Mesenchymal stem cell (in vitro differentiated cells and primary cell): ENCODE data around the gene TIE1.

Source experiments
- DNase-seq: peaks from one replicate; pipeline ENCODE4 v3.0.0-alpha.2; 2013
- H2AFZ ChIP-seq: one replicate; pipeline ENCODE4 v1.6.1; 2013; ENCODE audit warnings: low read depth, mild to moderate bottlenecking, control low read depth, inconsistent platforms, low read length, moderate library complexity
- H2AK5ac ChIP-seq: 2 replicates; pipeline ENCODE4 v1.6.1; 2013; ENCODE audit warnings: low read length, moderate library complexity, mild to moderate bottlenecking, inconsistent platforms; ENCODE audit not compliant: severe bottlenecking
- H2BK120ac ChIP-seq: one replicate; pipeline ENCODE4 v1.6.1; 2013; ENCODE audit warnings: low read depth, mild to moderate bottlenecking, inconsistent platforms, low read length, moderate library complexity
- H2BK12ac ChIP-seq, 2 experiments: one replicate each; pipeline ENCODE4 v1.6.1; 2013; ENCODE audit warnings: inconsistent platforms in 2 of 2, low read length in 2 of 2, mild to moderate bottlenecking in 2 of 2, moderate library complexity in 2 of 2, control low read depth in 1 of 2
- H2BK15ac ChIP-seq: one replicate; pipeline ENCODE4 v1.6.1; 2013; ENCODE audit warnings: mild to moderate bottlenecking, low read depth, inconsistent platforms; ENCODE audit not compliant: poor library complexity, severe bottlenecking
- H2BK5ac ChIP-seq: 2 replicates; pipeline ENCODE4 v1.6.1; 2013; ENCODE audit warnings: low read depth, mild to moderate bottlenecking, low read length, control low read depth, inconsistent platforms; ENCODE audit not compliant: poor library complexity, severe bottlenecking
- H3K14ac ChIP-seq, 2 experiments: one replicate each; pipeline ENCODE4 v1.6.1; 2013; ENCODE audit warnings: inconsistent platforms in 2 of 2, low read length in 2 of 2, control low read depth in 1 of 2, mild to moderate bottlenecking in 1 of 2, moderate library complexity in 1 of 2
- H3K18ac ChIP-seq, 2 experiments: one replicate each; pipeline ENCODE4 v1.6.1; 2013; ENCODE audit warnings: inconsistent platforms in 2 of 2, low read length in 2 of 2, control low read depth in 1 of 2, low read depth in 1 of 2, mild to moderate bottlenecking in 1 of 2
- H3K23ac ChIP-seq, 2 experiments: one replicate each; pipeline ENCODE4 v1.6.1; 2013; ENCODE audit warnings: inconsistent platforms in 2 of 2, low read length in 2 of 2, mild to moderate bottlenecking in 2 of 2, moderate library complexity in 2 of 2, control low read depth in 1 of 2
- H3K27ac ChIP-seq: 2 replicates; pipeline ENCODE4 v1.5.1; 2013; ENCODE audit warnings: mild to moderate bottlenecking, moderate library complexity, low read length, control low read depth, inconsistent platforms; ENCODE audit not compliant: poor library complexity, severe bottlenecking
- H3K27me3 ChIP-seq, 2 experiments: 2 replicates each; pipeline versions ENCODE4 v1.6.1 to v1.7.0; 2013; ENCODE audit warnings: low read length in 2 of 2, mild to moderate bottlenecking in 2 of 2, moderate library complexity in 2 of 2, control low read depth in 1 of 2, inconsistent platforms in 1 of 2; ENCODE audit not compliant: control insufficient read depth in 1 of 2, insufficient read depth in 1 of 2
- H3K36me3 ChIP-seq, 2 experiments: 2 replicates each; pipeline versions ENCODE4 v1.6.1 to v1.7.0; 2013; ENCODE audit warnings: low read length in 2 of 2, control low read depth in 1 of 2, inconsistent platforms in 1 of 2, low read depth in 1 of 2, mild to moderate bottlenecking in 1 of 2; ENCODE audit not compliant: insufficient read depth in 2 of 2, control insufficient read depth in 1 of 2
- H3K4ac ChIP-seq, 2 experiments: one replicate each; pipeline ENCODE4 v1.6.1; 2013; ENCODE audit warnings: inconsistent platforms in 2 of 2, low read length in 2 of 2, mild to moderate bottlenecking in 2 of 2, moderate library complexity in 2 of 2, control low read depth in 1 of 2, low read depth in 1 of 2
- H3K4me1 ChIP-seq: 2 replicates; pipeline ENCODE4 v1.6.1; 2013; ENCODE audit warnings: low read depth, low read length, control low read depth; ENCODE audit not compliant: control insufficient read depth, insufficient read depth
- H3K4me2 ChIP-seq: 2 replicates; pipeline ENCODE4 v1.6.1; 2013; ENCODE audit warnings: low read length, mild to moderate bottlenecking, inconsistent platforms; ENCODE audit not compliant: poor library complexity, severe bottlenecking
- H3K4me3 ChIP-seq, 2 experiments: 2 replicates each; pipeline versions ENCODE4 v1.5.1 to v1.7.0; 2013; ENCODE audit warnings: low read length in 2 of 2, mild to moderate bottlenecking in 2 of 2, control low read depth in 1 of 2, low read depth in 1 of 2; ENCODE audit not compliant: insufficient read depth in 1 of 2
- H3K79me1 ChIP-seq: replicated peaks from 2 replicates; pipeline ENCODE4 v1.6.1; 2013; ENCODE audit warnings: mild to moderate bottlenecking, control low read depth, low read length, inconsistent platforms; ENCODE audit not compliant: poor library complexity, severe bottlenecking
- H3K9ac ChIP-seq: 2 replicates; pipeline ENCODE4 v1.7.0; 2013; ENCODE audit warnings: mild to moderate bottlenecking, low read length, moderate library complexity
- H3K9me3 ChIP-seq: 2 replicates; pipeline ENCODE4 v1.7.0; 2013; ENCODE audit warnings: mild to moderate bottlenecking, low read length; ENCODE audit not compliant: control insufficient read depth
- H4K8ac ChIP-seq: one replicate; pipeline ENCODE4 v1.6.1; 2013; ENCODE audit warnings: inconsistent platforms, mild to moderate bottlenecking, low read length, moderate library complexity
- H4K91ac ChIP-seq: one replicate; pipeline ENCODE4 v1.6.1; 2013; ENCODE audit warnings: mild to moderate bottlenecking, low read length, inconsistent platforms
- WGBS: methylation state at CpG from one replicate; pipeline ENCODE4 v1.1.7; 2013; ENCODE audit warnings: mixed read lengths; 5-methylcytosine and 5-hydroxymethylcytosine counted together

The TIE1 gene

DNA sequence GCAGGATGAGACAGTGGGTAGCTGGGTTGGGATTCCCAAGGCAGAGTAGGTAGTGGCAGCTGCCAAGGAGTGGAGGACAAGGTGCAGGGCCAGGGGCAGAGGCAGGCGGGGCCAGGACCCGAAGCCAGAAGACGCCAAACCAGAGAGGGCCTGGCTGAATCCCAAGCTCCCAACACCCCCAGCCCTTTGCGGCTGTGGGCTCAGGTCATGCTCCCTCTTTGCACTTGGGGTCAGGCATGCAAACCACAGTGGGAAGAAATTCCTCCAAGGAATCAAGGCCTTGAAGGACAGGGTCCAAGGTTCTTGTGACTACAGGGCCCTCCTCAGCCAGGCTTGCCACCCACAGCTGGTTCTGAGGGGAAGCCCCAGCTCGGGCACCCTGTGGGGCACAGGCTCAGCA is 21.6 kb upstream of the TIE1 start:
- no peak overlapping the region for H2BK5ac ChIP-seq
- no peak overlapping the region for H2AK5ac ChIP-seq
- no peak overlapping the region for H3K4me2 ChIP-seq
- WGBS, result 95% methylated on average over 5 of the region's 5 CpGs
- H3K4me3 ChIP-seq, result no peak overlapping the region
- H3K23ac ChIP-seq, result no peak overlapping the region
- H4K91ac ChIP-seq, result no peak overlapping the region
- H2BK15ac ChIP-seq, result no peak overlapping the region
- H3K18ac ChIP-seq, result no peak overlapping the region
- peaks cover 1% of the 10 kb centered on the region for H3K4me1 ChIP-seq
- no peaks in the 10 kb centered on the region for H3K9me3 ChIP-seq
- no peak overlapping the region for H3K27ac ChIP-seq
- no peak overlapping the region for H2AFZ ChIP-seq
- H4K8ac ChIP-seq, result no peak overlapping the region
- peaks cover 4 to 15% of the 10 kb centered on the region in 2 experiments for H3K27me3 ChIP-seq
- no peaks in the 10 kb centered on the region for H3K36me3 ChIP-seq
- no peaks in the 10 kb centered on the region for H3K79me1 ChIP-seq
- H3K9ac ChIP-seq, result no peak overlapping the region
- DNase-seq, result no peak
- H2BK120ac ChIP-seq, result no peak overlapping the region
- no peak overlapping the region for H3K4ac ChIP-seq
- H2BK12ac ChIP-seq, result no peak overlapping the region
- no peak overlapping the region for H3K14ac ChIP-seq

GRCh38 chr1:43279666-43280065 is 21.1 kb upstream of the TIE1 start:
- Histone ChIP-seq H3K9me3 (no peaks in the 10 kb centered on the region), H4K91ac (no peak overlapping the region), H3K4me2 (no peak overlapping the region), H2BK5ac (no peak overlapping the region), H3K23ac (no peak overlapping the region), H2BK15ac (no peak overlapping the region), H3K79me1 (no peaks in the 10 kb centered on the region), H2BK120ac (no peak overlapping the region), H3K27ac (no peak overlapping the region), H3K4me1 (no peaks in the 10 kb centered on the region), H3K27me3 (peaks cover 7 to 15% of the 10 kb centered on the region in 2 experiments), H3K9ac (no peak overlapping the region), H3K4ac (no peak overlapping the region), H3K14ac (no peak overlapping the region), H3K36me3 (no peaks in the 10 kb centered on the region), H2BK12ac (no peak overlapping the region), H3K4me3 (no peak overlapping the region), H4K8ac (no peak overlapping the region), H2AK5ac (no peak overlapping the region), H2AFZ (no peak overlapping the region), H3K18ac (no peak overlapping the region)
- DNase-seq, result no peak
- 92% methylated on average over 6 of the region's 6 CpGs for WGBS

DNA sequence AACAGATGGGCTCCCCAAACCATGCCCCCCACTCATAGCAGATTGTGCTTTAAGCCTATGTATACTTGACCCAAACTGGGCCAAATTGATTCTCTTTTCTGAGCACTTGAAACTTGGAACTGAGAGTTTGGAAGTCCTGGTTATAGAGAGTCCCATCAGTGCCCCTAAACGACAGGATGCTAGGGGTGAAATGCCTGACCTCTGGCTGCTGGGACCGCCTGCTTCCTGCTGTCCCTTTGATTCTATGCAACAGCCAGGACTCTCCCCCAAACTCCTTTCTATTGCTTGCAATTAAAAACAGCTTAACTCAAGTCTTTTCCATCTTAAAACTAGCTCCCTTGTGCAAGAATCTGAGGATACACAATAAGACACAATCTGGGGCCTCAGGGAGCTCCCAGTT is 20.1 kb upstream of the TIE1 start:
- H2BK120ac ChIP-seq, result no peak overlapping the region
- H2AFZ ChIP-seq, result no peak overlapping the region
- no peak for DNase-seq
- no peak overlapping the region for H2AK5ac ChIP-seq
- H3K4me1 ChIP-seq, result peaks cover 2% of the 10 kb centered on the region
- H2BK5ac ChIP-seq, result no peak overlapping the region
- no peak overlapping the region for H3K9ac ChIP-seq
- no peak overlapping the region for H2BK12ac ChIP-seq
- H3K4me2 ChIP-seq, result no peak overlapping the region
- no peak overlapping the region for H3K4ac ChIP-seq
- no peak overlapping the region for H3K14ac ChIP-seq
- WGBS, result 37% methylated on average over 2 of the region's 2 CpGs
- H2BK15ac ChIP-seq, result no peak overlapping the region
- peaks cover 10 to 17% of the 10 kb centered on the region in 2 experiments for H3K27me3 ChIP-seq
- no peak overlapping the region for H3K18ac ChIP-seq
- H3K9me3 ChIP-seq, result no peaks in the 10 kb centered on the region
- H3K36me3 ChIP-seq, result no peaks in the 10 kb centered on the region
- H3K4me3 ChIP-seq, result no peak overlapping the region
- no peak overlapping the region for H4K8ac ChIP-seq
- H3K27ac ChIP-seq, result no peak overlapping the region
- H3K79me1 ChIP-seq, result no peaks in the 10 kb centered on the region
- no peak overlapping the region for H3K23ac ChIP-seq
- no peak overlapping the region for H4K91ac ChIP-seq

DNA sequence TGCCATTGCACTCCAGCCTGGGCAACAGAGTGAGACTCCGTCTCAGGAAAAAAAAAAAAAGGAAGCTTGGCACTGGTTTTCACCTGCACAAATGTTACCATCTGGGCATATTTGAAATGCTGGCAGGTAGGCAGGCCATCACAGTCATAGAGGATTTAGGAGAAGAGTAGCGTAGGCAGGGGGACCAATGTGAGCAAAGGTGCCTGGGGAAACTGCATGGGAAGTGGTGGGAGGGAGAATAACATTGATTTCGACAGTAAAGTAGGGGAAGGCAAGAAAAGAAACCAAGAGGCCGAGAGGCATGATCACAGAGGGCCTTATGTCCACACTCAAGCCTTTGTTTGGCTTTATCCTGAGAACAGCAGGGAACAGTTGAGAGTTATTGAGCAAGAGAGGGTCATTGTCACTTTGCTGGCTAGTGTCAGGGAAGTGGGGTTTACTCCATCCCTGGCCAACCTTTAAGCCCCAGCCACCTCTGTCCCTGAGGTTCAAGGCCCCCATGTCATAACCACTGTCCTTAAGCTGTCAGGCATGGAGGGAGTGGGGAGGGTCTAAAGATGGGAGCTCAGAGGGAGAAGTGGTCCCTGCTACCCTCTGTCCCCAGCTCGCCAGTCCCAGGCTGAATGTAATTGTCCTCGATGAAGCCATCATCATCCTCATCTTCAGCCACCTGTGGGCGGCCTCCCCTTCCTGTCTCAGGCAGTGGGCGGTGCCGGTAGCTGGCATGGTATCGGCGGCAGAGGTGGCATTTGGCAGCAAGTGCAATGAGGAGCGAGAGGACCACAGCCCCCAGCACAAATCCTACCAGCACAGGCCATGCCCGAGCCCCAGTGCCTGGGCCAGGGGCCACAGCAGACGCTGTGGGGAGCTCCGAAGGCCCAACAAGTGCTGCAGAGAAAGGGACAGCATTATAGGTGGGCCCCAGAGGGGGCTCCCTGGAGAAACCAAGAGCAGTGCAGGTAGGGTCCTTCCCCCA is 18.3 kb upstream of the TIE1 start:
- Histone ChIP-seq H3K14ac (no peak overlapping the region), H3K4me3 (no peak overlapping the region), H2BK5ac (no peak overlapping the region), H3K9me3 (no peaks in the 10 kb centered on the region), H3K4me1 (peaks cover 2% of the 10 kb centered on the region), H3K36me3 (no peaks in the 10 kb centered on the region), H3K27ac (no peak overlapping the region), H3K4me2 (no peak overlapping the region), H4K91ac (no peak overlapping the region), H4K8ac (no peak overlapping the region), H2BK120ac (no peak overlapping the region), H3K4ac (no peak overlapping the region), H2BK15ac (no peak overlapping the region), H3K27me3 (peaks cover 18 to 27% of the 10 kb centered on the region in 2 experiments), H3K79me1 (no peaks in the 10 kb centered on the region), H3K23ac (no peak overlapping the region), H2AFZ (no peak overlapping the region), H3K9ac (no peak overlapping the region), H2BK12ac (no peak overlapping the region), H2AK5ac (no peak overlapping the region), H3K18ac (no peak overlapping the region)
- WGBS, result 90% methylated on average over 15 of the region's 15 CpGs
- no peak for DNase-seq
